GM18858 (cell line): ENCODE data around the gene SH3TC1.

Experiments used
- ATAC-seq: cut with Tn5 transposase; IDR thresholded peaks from one replicate; pipeline ENCODE4 v1.9.1; 2021; ENCODE audit not compliant: unreplicated experiment

The SH3TC1 gene

GRCh38 chr4:8286719-8287342 lies 87.7 kb downstream of the SH3TC1 start:
- no peak for ATAC-seq

- ATAC-seq: no peak
Observed at GRCh38 chr4:8287343-8288280, 88.5 kb downstream of the SH3TC1 start.

- no peak for ATAC-seq
Observed at GRCh38 chr4:8289151-8289750, 90.2 kb downstream of the SH3TC1 start.

- no peak for ATAC-seq
Observed at GRCh38 chr4:8289956-8290700, 91.0 kb downstream of the SH3TC1 start.

- ATAC-seq: no peak
Observed at GRCh38 chr4:8290701-8290970, 91.5 kb downstream of the SH3TC1 start.
